ENCODE data around the gene XPR1.

GRCh38 chr1:180632326-180633056 is 669 bp downstream of the XPR1 start:
- TF ChIP-seq CTCF (IDR thresholded peaks at IDR 0.05) = peak; percentile 44
- no peak for TF ChIP-seq EZH2 (IDR thresholded peaks at IDR 0.05; ENCODE audit: borderline replicate concordance, insufficient read depth, low read depth, low read length, poor library complexity, severe bottlenecking)

All from B cell (primary cell).